H1 (cell line): ENCODE data around the gene AKR1C1. TPM values are rescaled to one million over a fixed set of nuclear protein-coding genes. Genes with fewer than 3 reads are reported as not detected.
A peak's percentile ranks its signal among the peaks of the same experiment; 100 is the strongest.

ENCODE experiments used
- CTCF ChIA-PET: fragments of 300-600 bp; sonication (Branson Sonifier 250); formaldehyde crosslinking; loops from one replicate; lab custom pipeline; 2021; ENCODE audit not compliant: partially characterized antibody; lab: Charles Lee
- POLR2A ChIA-PET: fragments of 300-600 bp; sonication (Branson Sonifier 250); formaldehyde crosslinking; loops from one replicate; lab custom pipeline; 2021; ENCODE audit warnings: inconsistent platforms; ENCODE audit not compliant: partially characterized antibody; lab: Charles Lee
- DNase-seq, 2 experiments: peaks; one replicate each; pipeline versions ENCODE4 v3.0.0 to v3.0.0-alpha.2; 2010 to 2022; ENCODE audit warnings: low spot score in 2 of 2, low read depth in 1 of 2, mixed read lengths in 1 of 2
- FAIRE-seq: peaks from 2 replicates; lab custom pipeline; 2011; peaks lifted over from hg19 to GRCh38; lab: Jason Lieb, UNC
- H2AFZ ChIP-seq: 2 replicates; pipeline ENCODE4 v1.8.1; 2012; ENCODE audit warnings: low read length, inconsistent platforms
- H2AK5ac ChIP-seq: 2 replicates; pipeline ENCODE4 v1.6.1; 2013; ENCODE audit warnings: low read depth, low read length
- H2BK120ac ChIP-seq: replicated peaks from 2 replicates; pipeline ENCODE3; 2013; ENCODE audit warnings: low read depth, low read length, inconsistent platforms
- H2BK12ac ChIP-seq: 2 replicates; pipeline ENCODE4 v1.6.1; 2013; ENCODE audit warnings: low read depth, low read length
- H2BK15ac ChIP-seq: 2 replicates; pipeline ENCODE4 v1.6.1; 2013; ENCODE audit warnings: low read length
- H2BK20ac ChIP-seq: 2 replicates; pipeline ENCODE4 v1.6.1; 2013; ENCODE audit warnings: low read length
- H2BK5ac ChIP-seq: 2 replicates; pipeline ENCODE4 v1.6.1; 2013; ENCODE audit warnings: low read depth, low read length
- H3K14ac ChIP-seq: 2 replicates; pipeline ENCODE4 v1.6.1; 2013; ENCODE audit warnings: inconsistent platforms; ENCODE audit not compliant: insufficient read length
- H3K18ac ChIP-seq: 2 replicates; pipeline ENCODE4 v1.6.1; 2013; ENCODE audit warnings: low read length; ENCODE audit errors: extremely low read depth
- H3K23ac ChIP-seq: 2 replicates; pipeline ENCODE4 v1.6.1; 2013; ENCODE audit warnings: inconsistent platforms; ENCODE audit not compliant: insufficient read length
- H3K23me2 ChIP-seq: 2 replicates; pipeline ENCODE4 v1.6.1; 2013; ENCODE audit warnings: low read depth, low read length
- H3K27ac ChIP-seq: 2 replicates; pipeline ENCODE4 v1.6.1; 2011; ENCODE audit warnings: low read depth, low read length, inconsistent platforms
- H3K27me3 ChIP-seq, 4 experiments: replicated peaks in 1 of 4; 1 replicate in 1 of 4; 2 replicates in 3 of 4; pipeline versions ENCODE4 v1.6.1 to v1.8.1; 2011 to 2013; ENCODE audit warnings: low read length in 3 of 4, mild to moderate bottlenecking in 3 of 4, inconsistent platforms in 2 of 4, mixed read lengths in 2 of 4, moderate library complexity in 1 of 4; ENCODE audit not compliant: control insufficient read depth in 3 of 4, insufficient read depth in 3 of 4; ENCODE audit errors: extremely low read depth in 1 of 4
- H3K36me3 ChIP-seq, 4 experiments: 2 replicates each; pipeline versions ENCODE4 v1.6.1 to v1.8.1; 2011 to 2013; ENCODE audit warnings: mild to moderate bottlenecking in 4 of 4, low read length in 3 of 4, moderate library complexity in 2 of 4, control low read depth in 1 of 4, inconsistent platforms in 1 of 4; ENCODE audit not compliant: insufficient read depth in 4 of 4, control insufficient read depth in 2 of 4
- H3K4ac ChIP-seq: replicated peaks from 2 replicates; pipeline ENCODE3; 2013; ENCODE audit warnings: low read length, low read depth, mixed read lengths, inconsistent platforms; ENCODE audit not compliant: insufficient read length
- H3K4me1 ChIP-seq, 4 experiments: replicated peaks in 1 of 4; 1 replicate in 1 of 4; 2 replicates in 3 of 4; pipeline versions ENCODE4 v1.6.1 to v1.8.1; 2011 to 2013; ENCODE audit warnings: low read length in 3 of 4, inconsistent platforms in 2 of 4, mixed read lengths in 1 of 4; ENCODE audit not compliant: insufficient read depth in 4 of 4, control insufficient read depth in 3 of 4
- H3K4me2 ChIP-seq, 2 experiments: 2 replicates each; pipeline versions ENCODE4 v1.6.1 to v1.8.1; 2011 to 2013; ENCODE audit warnings: low read depth in 2 of 2, low read length in 2 of 2, control low read depth in 1 of 2, inconsistent platforms in 1 of 2, mild to moderate bottlenecking in 1 of 2; ENCODE audit not compliant: insufficient read depth in 1 of 2
- H3K4me3 ChIP-seq, 4 experiments: fragments of 200-600, 300-600 bp in 1 of 4; sonication (generic), shearing (Covaris generic), sonication (Bioruptor Twin) in 1 of 4; 2 replicates each; pipeline versions ENCODE4 v1.5.1 to v1.8.1; 2011 to 2016; ENCODE audit warnings: low read length in 4 of 4, low read depth in 3 of 4, control low read depth in 2 of 4, inconsistent platforms in 2 of 4, mild to moderate bottlenecking in 2 of 4, mixed read lengths in 1 of 4, moderate library complexity in 1 of 4; ENCODE audit not compliant: insufficient read depth in 2 of 4; ENCODE audit errors: extremely low read depth in 1 of 4
- H3K56ac ChIP-seq: replicated peaks from 2 replicates; pipeline ENCODE3; 2013; ENCODE audit warnings: low read depth, mild to moderate bottlenecking, mixed read lengths, low read length, inconsistent platforms; ENCODE audit not compliant: insufficient read length
- H3K79me1 ChIP-seq: 2 replicates; pipeline ENCODE4 v1.6.1; 2013; ENCODE audit warnings: low read depth, low read length, control low read depth
- H3K79me2 ChIP-seq, 2 experiments: 2 replicates each; pipeline versions ENCODE4 v1.6.1 to v1.8.1; 2012 to 2013; ENCODE audit warnings: low read length in 2 of 2, mild to moderate bottlenecking in 2 of 2, inconsistent platforms in 1 of 2; ENCODE audit not compliant: insufficient read depth in 2 of 2, control insufficient read depth in 1 of 2
- H3K9ac ChIP-seq, 4 experiments: replicated peaks in 1 of 4; 1 replicate in 1 of 4; 2 replicates in 3 of 4; pipeline versions ENCODE4 v1.6.1 to v1.8.1; 2011 to 2013; ENCODE audit warnings: low read depth in 3 of 4, low read length in 3 of 4, control low read depth in 2 of 4, mild to moderate bottlenecking in 2 of 4, moderate library complexity in 2 of 4, inconsistent platforms in 1 of 4; ENCODE audit errors: extremely low read depth in 1 of 4
- H3K9me3 ChIP-seq, 2 experiments: 2 replicates each; pipeline versions ENCODE4 v1.6.1 to v1.8.1; 2012 to 2013; ENCODE audit warnings: mild to moderate bottlenecking in 2 of 2, moderate library complexity in 2 of 2, control low read depth in 1 of 2, inconsistent platforms in 1 of 2, low read depth in 1 of 2, low read length in 1 of 2, mixed read lengths in 1 of 2; ENCODE audit not compliant: insufficient read depth in 2 of 2
- H4K20me1 ChIP-seq, 2 experiments: replicated peaks in 1 of 2; 2 replicates each; pipeline versions ENCODE3 to v1.8.1; 2011 to 2013; ENCODE audit warnings: inconsistent platforms in 2 of 2, low read length in 2 of 2, mild to moderate bottlenecking in 1 of 2; ENCODE audit not compliant: insufficient read depth in 2 of 2, control insufficient read depth in 1 of 2
- H4K5ac ChIP-seq: 2 replicates; pipeline ENCODE4 v1.6.1; 2013; ENCODE audit warnings: low read length, low read depth, mixed read lengths, inconsistent platforms; ENCODE audit not compliant: insufficient read length
- H4K8ac ChIP-seq: 2 replicates; pipeline ENCODE4 v1.8.0; 2013; ENCODE audit warnings: mild to moderate bottlenecking, moderate library complexity, low read length, inconsistent platforms; ENCODE audit not compliant: insufficient read depth; ENCODE audit errors: extremely low read depth
- H4K91ac ChIP-seq: replicated peaks from 2 replicates; pipeline ENCODE3; 2013; ENCODE audit warnings: low read length, mixed read lengths, inconsistent platforms; ENCODE audit not compliant: insufficient read length
- CBX5 ChIP-seq: fragments of 300-800, 300-1000 bp; sonication (generic); IDR thresholded peaks from 2 replicates; pipeline ENCODE4 v1.7.1; 2016; ENCODE audit warnings: antibody characterized with exemption, low read length, low read depth
- CHD1 ChIP-seq: IDR thresholded peaks from 2 replicates; pipeline ENCODE4 v1.6.1; 2012; ENCODE audit warnings: low read depth, low read length, improper control_type of control experiment
- CTBP2 ChIP-seq: IDR thresholded peaks from 2 replicates; pipeline ENCODE4 v1.7.0; 2011; ENCODE audit warnings: borderline replicate concordance, mild to moderate bottlenecking, moderate library complexity, mixed read lengths, low read length; ENCODE audit not compliant: insufficient read depth, insufficient read length
- FOSL1 ChIP-seq: IDR thresholded peaks from 2 replicates; pipeline ENCODE4 v1.6.1; 2011; ENCODE audit warnings: mild to moderate bottlenecking, low read depth, low read length, moderate library complexity; ENCODE audit not compliant: insufficient read depth
- GABPA ChIP-seq: IDR thresholded peaks from 2 replicates; pipeline ENCODE4 v1.6.1; 2011; ENCODE audit warnings: mild to moderate bottlenecking, low read length, moderate library complexity, borderline replicate concordance; ENCODE audit not compliant: insufficient read depth
- JUN ChIP-seq: IDR thresholded peaks from 2 replicates; pipeline ENCODE4 v1.6.1; 2011; ENCODE audit warnings: low read depth, mild to moderate bottlenecking, improper control_type of control experiment, low read length
- KDM1A ChIP-seq: fragments of 200-600, 300-600 bp; sonication (generic); IDR thresholded peaks from 2 replicates; pipeline ENCODE4 v1.7.1; 2016; ENCODE audit warnings: mild to moderate bottlenecking, low read length, borderline replicate concordance
- PHF8 ChIP-seq: fragments of 200-600 bp; sonication (generic); conservative IDR thresholded peaks from 2 replicates; pipeline ENCODE4 v1.7.1; 2012; ENCODE audit warnings: low read depth, mild to moderate bottlenecking, inconsistent platforms, low read length, moderate library complexity
- POLR2A ChIP-seq, 2 experiments: IDR thresholded peaks; 1 replicate in 1 of 2; 2 replicates in 1 of 2; pipeline ENCODE4 v1.6.1; 2011; ENCODE audit warnings: low read depth in 2 of 2, low read length in 2 of 2, mild to moderate bottlenecking in 2 of 2; ENCODE audit errors: control extremely low read depth in 1 of 2
- POU5F1 ChIP-seq: IDR thresholded peaks from 2 replicates; pipeline ENCODE4 v1.6.1; 2011; ENCODE audit warnings: low read depth, mild to moderate bottlenecking, low read length, moderate library complexity
- RBBP5 ChIP-seq: IDR thresholded peaks from 2 replicates; pipeline ENCODE4 v1.7.1; 2012; ENCODE audit warnings: low read depth, mild to moderate bottlenecking, inconsistent platforms, low read length, moderate library complexity, borderline replicate concordance
- RFX5 ChIP-seq: IDR thresholded peaks from 2 replicates; pipeline ENCODE4 v1.6.1; 2011; ENCODE audit warnings: low read depth, low read length, improper control_type of control experiment, borderline replicate concordance
- TAF1 ChIP-seq: IDR thresholded peaks from 2 replicates; pipeline ENCODE4 v1.6.1; 2011; ENCODE audit warnings: mild to moderate bottlenecking, low read depth, low read length
- TCF12 ChIP-seq: IDR thresholded peaks from 2 replicates; pipeline ENCODE4 v1.6.1; 2011; ENCODE audit warnings: low read depth, mild to moderate bottlenecking, low read length
- WGBS, 2 experiments: shearing (Covaris generic) in 1 of 2; methylation state at CpG; one replicate each; pipeline versions ENCODE4 v1.1.6 to v1.1.7; 2013 to 2015; ENCODE audit warnings: low lambda C conversion rate in 2 of 2, mixed read lengths in 2 of 2, inconsistent platforms in 1 of 2, low coverage in 1 of 2, missing lambda C conversion rate in 1 of 2; ENCODE audit not compliant: insufficient replicate concordance in 2 of 2, insufficient coverage in 1 of 2, insufficient read length in 1 of 2; ENCODE audit errors: extremely low coverage in 1 of 2, missing lambda C conversion rate in 1 of 2; 5-methylcytosine and 5-hydroxymethylcytosine counted together
- polyA plus RNA-seq, 7 experiments: library from polyadenylated mRNA; depleted of rRNA in 3 of 7; stranded (reverse) in 5 of 7; unstranded in 2 of 7; fragments of >200 nt in 5 of 7; fragments of 200-250 nt in 2 of 7; gene quantifications; 1 replicate in 5 of 7; 2 replicates in 1 of 7; 4 replicates in 1 of 7; pipeline versions ENCODE4 v1.2.1 to v1.2.3, GENCODE V29; 2011 to 2013; ENCODE audit warnings: missing spikeins in 2 of 7, mixed read lengths in 2 of 7
- total RNA-seq: library from RNA; stranded (reverse); fragmentation: NEBNext Ultra II Directional; extraction: Animal tissue kit (Norgen Biotek cat#: 25700); gene quantifications from 2 replicates; pipeline ENCODE4 v1.2.1, GENCODE V29; 2021

AKR1C1 gene
- total and polyA plus RNA-seq, 2 of the 8 experiments (the other 6 are each of a cell fraction or from before 2014, with no cell fraction given) = 1.4 to 2.1 TPM

DNA sequence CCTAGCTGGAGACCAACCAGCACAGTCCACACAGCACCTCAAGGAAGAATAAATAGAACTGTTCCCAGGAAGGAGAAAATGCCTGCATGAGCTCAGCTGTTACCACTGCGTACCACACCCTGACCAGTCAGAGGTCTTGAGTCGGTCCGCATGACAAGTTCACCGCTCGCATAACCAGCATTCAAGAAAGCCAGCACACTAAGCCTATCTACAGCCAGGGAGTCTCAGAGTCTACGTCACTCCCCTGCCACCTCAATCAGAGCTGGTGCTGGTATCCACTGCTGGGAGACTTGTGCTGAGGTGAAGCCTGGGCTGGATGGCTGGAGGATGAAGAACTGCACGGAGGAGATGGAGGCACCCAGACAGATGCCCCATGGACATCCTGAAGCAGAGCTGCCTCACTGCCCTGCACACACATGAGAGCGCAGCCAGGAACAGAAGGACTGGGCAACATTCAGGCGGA is 19.6 kb downstream of the AKR1C1 start:
- Histone ChIP-seq H2BK15ac (no peak overlapping the region; the same call in 1 of the 2 replicates), H3K18ac (no peak overlapping the region), H3K4me1 (peaks cover 4 to 7% (median 4%) of the 10 kb centered on the region in 4 experiments; a peak in 6 of 7 replicates), H3K36me3 (no peaks in the 10 kb centered on the region), H3K27me3 (no peaks in the 10 kb centered on the region), H4K20me1 (no peaks in the 10 kb centered on the region), H3K9me3 (no peaks in the 10 kb centered on the region; a peak in 1 of 4 replicates), H3K23me2 (no peaks in the 10 kb centered on the region), H3K79me1 (no peaks in the 10 kb centered on the region), H4K91ac (no peak overlapping the region), H3K23ac (no peak overlapping the region), H2AFZ (no peak overlapping the region), H2BK120ac (no peak overlapping the region), H3K56ac (no peak overlapping the region), H3K79me2 (no peaks in the 10 kb centered on the region), H3K4me2 (no peak overlapping the region), H3K4me3 (no peak overlapping the region), H3K14ac (no peak overlapping the region), H4K8ac (no peak overlapping the region), H2AK5ac (no peak overlapping the region), H2BK12ac (peak overlapping the region; percentile 50; the same call in 1 of the 2 replicates), H3K9ac (no peak overlapping the region), H3K27ac (no peak overlapping the region), H2BK5ac (no peak overlapping the region), H2BK20ac (no peak overlapping the region), H3K4ac (no peak overlapping the region), H4K5ac (no peak overlapping the region)
- WGBS, 2 experiments = 92% methylated on average over 9 of the region's 9 CpGs; no CpG with 5 or more reads in 1 of the 2 experiments
- FAIRE-seq (no peak), DNase-seq (no peak)
- ChIA-PET CTCF (interaction anchor here (0.6 to 5.5 kb wide), 26 partner anchors 15 to 450 kb away, joined by 3 to 86 read pairs (median 4); no protein-coding TSS in a partner anchor), POLR2A (no interaction called here)
- TF ChIP-seq TAF1 = no peak
- TF ChIP-seq FOSL1 = no peak
- no peak for TF ChIP-seq RBBP5
- TF ChIP-seq GABPA = no peak
- TF ChIP-seq CHD1 = no peak
- no peak for TF ChIP-seq POLR2A (IDR thresholded peaks at IDR 0.05; ENCODE audit: control extremely low read depth in 1 of 2, low read depth in 2 of 2, low read length in 2 of 2)
- no peak for TF ChIP-seq CTBP2
- TF ChIP-seq JUN = no peak
- no peak for TF ChIP-seq CBX5
- TF ChIP-seq POU5F1 = no peak
- no peak for TF ChIP-seq KDM1A
- no peak for TF ChIP-seq TCF12
- no peak for TF ChIP-seq PHF8
- TF ChIP-seq RFX5 = no peak
